HEK293T (cell line): ENCODE results near the gene CHCHD2.

Experiments used
- BHLHE40 ChIP-seq: fragments of 450-650 bp; IDR thresholded peaks from 2 replicates; pipeline ENCODE4 v1.6.1; 2016; ENCODE audit warnings: mild to moderate bottlenecking, moderate library complexity, borderline replicate concordance
- FOXA1 ChIP-seq: fragments of 450-650 bp; IDR thresholded peaks from 2 replicates; pipeline ENCODE4 v1.6.1; 2016; ENCODE audit warnings: mild to moderate bottlenecking
- FOXK2 ChIP-seq: fragments of 450-650 bp; IDR thresholded peaks from 2 replicates; pipeline ENCODE4 v1.6.1; 2016; ENCODE audit warnings: mild to moderate bottlenecking
- L3MBTL2 ChIP-seq: fragments of 450-650 bp; conservative IDR thresholded peaks from 2 replicates; pipeline ENCODE4 v1.6.1; 2016; ENCODE audit warnings: mild to moderate bottlenecking
- LEF1 ChIP-seq: fragments of 450-650 bp; IDR thresholded peaks from 2 replicates; pipeline ENCODE4 v1.6.1; 2017; ENCODE audit warnings: mild to moderate bottlenecking, borderline replicate concordance
- NFRKB ChIP-seq: fragments of 450-650 bp; IDR thresholded peaks from 2 replicates; pipeline ENCODE4 v1.6.1; 2016; ENCODE audit warnings: mild to moderate bottlenecking, moderate library complexity
- SP1 ChIP-seq: fragments of 450-650 bp; IDR thresholded peaks from 2 replicates; pipeline ENCODE4 v1.6.1; 2017
- SUZ12 ChIP-seq: fragments of 450-650 bp; IDR thresholded peaks from 2 replicates; pipeline ENCODE4 v1.6.1; 2016; ENCODE audit warnings: mild to moderate bottlenecking
- TARDBP ChIP-seq: fragments of 450-650 bp; IDR thresholded peaks from 2 replicates; pipeline ENCODE4 v1.6.1; 2016
- ZNF384 ChIP-seq: fragments of 450-650 bp; IDR thresholded peaks from 2 replicates; pipeline ENCODE4 v1.6.1; 2016

DNA sequence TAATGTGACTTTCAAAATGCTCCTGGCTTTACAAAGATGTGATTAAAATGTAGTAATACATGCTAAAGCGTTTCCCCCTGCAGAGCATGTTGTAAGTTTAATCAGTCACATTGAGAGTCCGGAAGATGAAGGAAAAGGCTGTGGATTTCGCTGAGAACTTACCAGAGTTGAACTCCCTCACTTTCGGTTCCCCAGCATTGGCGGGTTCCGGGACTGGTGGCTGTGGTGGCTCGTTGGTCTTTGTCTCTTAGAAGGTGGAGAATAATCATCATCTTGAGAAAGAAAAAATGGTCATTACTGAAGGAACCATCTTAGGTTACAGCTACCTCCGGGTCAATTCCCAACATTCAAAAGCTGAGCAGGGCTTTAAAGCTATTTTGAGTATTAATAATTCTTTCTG is 19.6 kb upstream of the CHCHD2 start:
- TF ChIP-seq BHLHE40: no peak
- no peak for TF ChIP-seq L3MBTL2
- no peak for TF ChIP-seq NFRKB
- TF ChIP-seq SP1: no peak
- no peak for TF ChIP-seq SUZ12
- no peak for TF ChIP-seq FOXA1
- TF ChIP-seq LEF1: no peak
- no peak for TF ChIP-seq FOXK2
- no peak for TF ChIP-seq ZNF384
- no peak for TF ChIP-seq TARDBP
